Measurements from ENCODE around the gene NCMAP. TPM values are rescaled to one million over a fixed set of nuclear protein-coding genes. Genes with fewer than 3 reads are reported as not detected.

The NCMAP gene
- polyA plus RNA-seq, 1 donor (not counting 4 experiments of a cell fraction or from before 2014, with no cell fraction given), result 0.05 TPM

- FAIRE-seq, result no peak
- Histone ChIP-seq H4K20me1 (ENCODE audit: control insufficient read depth, extremely low read depth, insufficient read depth, low read length) (no peaks in the 10 kb centered on the region), H3K4me1 (ENCODE audit: control insufficient read depth, extremely low read depth, insufficient read depth, low read length) (no peaks in the 10 kb centered on the region)
These were observed 100.2 kb downstream of the NCMAP start for GRCh38 chr1:24656046-24656445.

DNA sequence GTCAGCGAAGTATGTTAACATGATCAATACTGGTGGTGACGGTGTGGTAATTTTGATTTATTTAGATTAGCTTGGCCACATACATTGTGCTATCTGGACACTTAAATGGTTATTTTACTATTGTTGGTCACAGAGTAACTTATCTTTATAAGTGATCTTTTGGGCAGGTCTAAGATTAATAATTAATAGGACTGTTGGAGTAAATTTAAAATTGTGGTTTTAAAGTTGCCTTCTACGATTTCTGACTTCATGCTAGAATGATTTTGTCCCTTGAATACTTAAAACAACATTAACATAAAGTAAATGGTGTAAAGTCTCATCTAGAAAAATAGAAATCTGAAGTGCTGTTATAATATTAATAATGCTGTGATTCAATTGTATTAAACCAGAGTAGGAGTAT lies 101.9 kb downstream of the NCMAP start:
- H3K4me3 ChIP-seq (ENCODE audit: control insufficient read depth in 2 of 3, extremely low read depth in 1 of 3, insufficient read depth in 2 of 3, low read depth in 1 of 3, low read length in 3 of 3), result no peak overlapping the region
- no peaks in the 10 kb centered on the region for H3K9me3 ChIP-seq (ENCODE audit: control insufficient read depth, low read depth, low read length)
- H3K79me2 ChIP-seq (ENCODE audit: control insufficient read depth, insufficient read depth, low read length), result peaks cover 63% of the 10 kb centered on the region
- no peak for FAIRE-seq
- no peaks in the 10 kb centered on the region for H3K27me3 ChIP-seq (ENCODE audit: control insufficient read depth, extremely low read depth, insufficient read depth, low read length)
- no peaks in the 10 kb centered on the region for H3K4me1 ChIP-seq (ENCODE audit: control insufficient read depth, extremely low read depth, insufficient read depth, low read length)
- H3K27ac ChIP-seq (ENCODE audit: control insufficient read depth, insufficient read depth, low read length), result no peak overlapping the region
- no peak overlapping the region for H2AFZ ChIP-seq (ENCODE audit: control insufficient read depth, low read length)
- H3K36me3 ChIP-seq (ENCODE audit: control insufficient read depth in 2 of 2, extremely low read depth in 1 of 2, insufficient read depth in 2 of 2, low read length in 2 of 2), result peaks cover 32 to 34% of the 10 kb centered on the region in 2 experiments
- TF ChIP-seq EZH2 (IDR thresholded peaks at IDR 0.05; ENCODE audit: low read length), result no peak
- no peak for TF ChIP-seq CTCF (optimal IDR thresholded peaks at IDR 0.05 in 1 of 3, IDR thresholded peaks at IDR 0.05 in 1 of 3, conservative IDR thresholded peaks at IDR 0.05 in 1 of 3; ENCODE audit: extremely low read depth in 1 of 3, insufficient read depth in 2 of 3, low read length in 3 of 3)
- H4K20me1 ChIP-seq (ENCODE audit: control insufficient read depth, extremely low read depth, insufficient read depth, low read length), result no peaks in the 10 kb centered on the region
- no peak overlapping the region for H3K9ac ChIP-seq (ENCODE audit: control insufficient read depth, extremely low read depth, insufficient read depth, low read length)
- no peaks in the 10 kb centered on the region for H3K9me1 ChIP-seq (ENCODE audit: control insufficient read depth, extremely low read depth, insufficient read depth, low read length)
- H3K4me2 ChIP-seq (ENCODE audit: control insufficient read depth, extremely low read depth, insufficient read depth, low read depth, low read length), result no peak overlapping the region
- dilution Hi-C loops (cut with MboI; ENCODE audit: extremely low pct_ligation_motif_present, low sequenced_read_pairs), result no loop called here
- DNase-seq (ENCODE audit: low read depth, low spot score), result no peak

More at GRCh38 chr1:24656046-24656445, 100.2 kb downstream of the NCMAP start:
- Histone ChIP-seq H3K27ac (ENCODE audit: control insufficient read depth, insufficient read depth, low read length) (no peak overlapping the region), H3K27me3 (ENCODE audit: control insufficient read depth, extremely low read depth, insufficient read depth, low read length) (no peaks in the 10 kb centered on the region), H3K9me1 (ENCODE audit: control insufficient read depth, extremely low read depth, insufficient read depth, low read length) (no peaks in the 10 kb centered on the region), H3K9me3 (ENCODE audit: control insufficient read depth, low read depth, low read length) (no peaks in the 10 kb centered on the region), H3K4me2 (ENCODE audit: control insufficient read depth, extremely low read depth, insufficient read depth, low read depth, low read length) (no peak overlapping the region), H3K4me3 (ENCODE audit: control insufficient read depth in 2 of 3, extremely low read depth in 1 of 3, insufficient read depth in 2 of 3, low read depth in 1 of 3, low read length in 3 of 3) (no peak overlapping the region), H3K36me3 (ENCODE audit: control insufficient read depth in 2 of 2, extremely low read depth in 1 of 2, insufficient read depth in 2 of 2, low read length in 2 of 2) (peaks cover 30 to 40% of the 10 kb centered on the region in 2 experiments), H2AFZ (ENCODE audit: control insufficient read depth, low read length) (no peak overlapping the region), H3K9ac (ENCODE audit: control insufficient read depth, extremely low read depth, insufficient read depth, low read length) (no peak overlapping the region), H3K79me2 (ENCODE audit: control insufficient read depth, insufficient read depth, low read length) (peaks cover 59% of the 10 kb centered on the region)
- dilution Hi-C loops (cut with MboI; ENCODE audit: extremely low pct_ligation_motif_present, low sequenced_read_pairs), result no loop called here
- no peak for DNase-seq (ENCODE audit: low read depth, low spot score)
- TF ChIP-seq CTCF (optimal IDR thresholded peaks at IDR 0.05 in 1 of 3, IDR thresholded peaks at IDR 0.05 in 1 of 3, conservative IDR thresholded peaks at IDR 0.05 in 1 of 3; ENCODE audit: extremely low read depth in 1 of 3, insufficient read depth in 2 of 3, low read length in 3 of 3), result no peak
- no peak for TF ChIP-seq EZH2 (IDR thresholded peaks at IDR 0.05; ENCODE audit: low read length)

Small RNA genes within 50 kb of the gene (small RNA-seq; reads per million reads assigned to genes)
- gene RF00019 (ENCODE audit: insufficient read length in 3 of 3, low read depth in 3 of 3, low replicate concordance in 1 of 3), result 0 reads per million in 3 experiments

Other genes with a start within 250 kb of the NCMAP start
- gene GRHL3, start 236.7 kb upstream of the NCMAP start, polyA plus RNA-seq, result 7.7 to 20.5 TPM (median 13.0 TPM) in 3 replicates
- gene STPG1, start 142.3 kb upstream of the NCMAP start, polyA plus RNA-seq, result 15.3 to 16.9 TPM (median 16.6 TPM) in 3 replicates
- gene NIPAL3, start 140.3 kb upstream of the NCMAP start, polyA plus RNA-seq, result 30.5 to 42.1 TPM (median 37.3 TPM) in 3 replicates
- 7.9 to 22.1 TPM (median 13.8 TPM) in 3 replicates for gene RCAN3, start 53.3 kb upstream of the NCMAP start, polyA plus RNA-seq
- 29.7 to 79.3 TPM (median 56.1 TPM) in 3 replicates for gene SRRM1, start 87.2 kb downstream of the NCMAP start, polyA plus RNA-seq
- 105 to 130 TPM (median 118 TPM) in 3 replicates for gene CLIC4, start 189.4 kb downstream of the NCMAP start, polyA plus RNA-seq

Measured in keratinocyte (primary cell).